Kidney tubule cell (primary cell): ENCODE data around the gene TPM2.

ENCODE experiments used
- DNase-seq: peaks from one replicate; pipeline ENCODE4 v3.0.0-alpha.2; 2018; ENCODE audit warnings: low spot score

Gene TPM2

GRCh38 chr9:35718721-35719511, 29.2 kb upstream of the TPM2 start:
- no peak for DNase-seq

- no peak for DNase-seq
Measured at GRCh38 chr9:35717132-35717870, 27.6 kb upstream of the TPM2 start.

DNA sequence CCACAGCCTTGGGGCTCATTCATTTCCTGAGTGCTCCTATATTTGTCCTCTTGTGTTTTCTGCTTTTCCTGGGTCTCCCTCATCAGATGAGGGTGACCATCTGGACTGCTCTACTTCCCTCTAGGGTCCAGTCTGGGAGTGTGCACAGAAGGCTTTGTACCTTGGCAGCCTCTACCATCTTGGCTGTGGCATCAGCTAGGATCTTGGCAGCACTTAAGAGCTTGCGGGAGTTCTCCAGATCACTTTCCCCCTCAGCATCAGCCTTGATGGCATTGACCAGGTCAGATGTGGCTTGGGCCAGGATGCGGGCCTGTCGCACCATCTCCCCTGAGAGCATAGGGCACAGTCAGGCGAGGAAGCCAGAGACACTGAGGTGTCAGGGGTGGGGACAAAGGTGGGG, 26.5 kb upstream of the TPM2 start:
- DNase-seq: no peak

DNA sequence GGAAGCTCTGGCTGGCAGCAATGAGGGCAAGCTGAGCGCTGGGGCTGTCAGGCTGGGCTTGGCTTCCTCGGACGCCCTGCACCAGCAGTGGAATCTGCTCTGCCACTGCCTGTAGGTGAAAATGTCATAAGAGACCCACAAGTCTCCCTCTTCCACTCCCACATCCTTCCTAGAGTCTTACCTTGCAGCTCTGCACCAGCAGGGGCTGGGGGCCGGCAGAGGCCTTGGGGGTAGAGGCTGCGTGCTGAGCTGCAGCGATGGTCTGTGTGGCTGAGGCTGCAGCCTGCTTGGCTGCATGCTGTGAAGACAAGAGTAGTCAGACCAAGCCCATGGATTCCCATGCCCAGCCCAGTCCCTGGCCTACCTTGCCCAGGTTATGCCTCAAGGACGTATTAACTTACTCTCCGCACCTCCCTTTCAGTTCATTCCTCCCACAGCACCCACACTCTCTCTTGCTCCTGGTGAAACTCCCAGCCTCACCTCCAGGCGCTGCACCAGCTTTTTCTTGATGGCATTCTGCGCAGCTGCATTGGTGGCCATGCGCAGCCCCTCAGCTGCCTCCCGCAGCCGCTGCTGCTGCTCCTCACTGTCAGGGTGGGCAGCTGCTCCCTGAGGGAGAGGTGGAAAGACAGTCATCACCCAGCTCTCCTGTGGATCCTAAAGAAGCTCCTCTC, 25.0 kb upstream of the TPM2 start:
- DNase-seq: no peak

DNA sequence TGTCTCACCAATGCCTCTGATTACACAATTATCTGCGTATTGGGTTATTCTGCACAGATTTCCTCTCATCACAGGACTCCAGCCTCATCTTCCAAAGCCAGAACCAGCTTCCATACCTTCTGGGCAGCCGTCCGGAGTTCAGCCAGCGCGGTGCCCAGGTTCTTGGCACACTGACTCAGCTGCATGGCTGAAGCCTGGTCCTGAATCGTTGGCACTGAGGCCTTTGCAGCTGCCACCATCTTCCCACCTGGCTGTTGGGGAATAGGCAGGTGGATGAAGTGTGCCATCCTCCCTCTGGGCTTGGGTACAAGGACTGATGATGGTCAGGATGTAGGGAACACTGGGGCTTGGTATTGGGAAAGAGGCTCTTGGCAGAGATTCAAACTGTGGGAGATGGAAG, 24.4 kb upstream of the TPM2 start:
- DNase-seq: no peak

- no peak for DNase-seq
Measured at GRCh38 chr9:35713578-35713977, 23.9 kb upstream of the TPM2 start.

GRCh38 chr9:35712762-35713400, 23.2 kb upstream of the TPM2 start:
- DNase-seq: no peak

DNA sequence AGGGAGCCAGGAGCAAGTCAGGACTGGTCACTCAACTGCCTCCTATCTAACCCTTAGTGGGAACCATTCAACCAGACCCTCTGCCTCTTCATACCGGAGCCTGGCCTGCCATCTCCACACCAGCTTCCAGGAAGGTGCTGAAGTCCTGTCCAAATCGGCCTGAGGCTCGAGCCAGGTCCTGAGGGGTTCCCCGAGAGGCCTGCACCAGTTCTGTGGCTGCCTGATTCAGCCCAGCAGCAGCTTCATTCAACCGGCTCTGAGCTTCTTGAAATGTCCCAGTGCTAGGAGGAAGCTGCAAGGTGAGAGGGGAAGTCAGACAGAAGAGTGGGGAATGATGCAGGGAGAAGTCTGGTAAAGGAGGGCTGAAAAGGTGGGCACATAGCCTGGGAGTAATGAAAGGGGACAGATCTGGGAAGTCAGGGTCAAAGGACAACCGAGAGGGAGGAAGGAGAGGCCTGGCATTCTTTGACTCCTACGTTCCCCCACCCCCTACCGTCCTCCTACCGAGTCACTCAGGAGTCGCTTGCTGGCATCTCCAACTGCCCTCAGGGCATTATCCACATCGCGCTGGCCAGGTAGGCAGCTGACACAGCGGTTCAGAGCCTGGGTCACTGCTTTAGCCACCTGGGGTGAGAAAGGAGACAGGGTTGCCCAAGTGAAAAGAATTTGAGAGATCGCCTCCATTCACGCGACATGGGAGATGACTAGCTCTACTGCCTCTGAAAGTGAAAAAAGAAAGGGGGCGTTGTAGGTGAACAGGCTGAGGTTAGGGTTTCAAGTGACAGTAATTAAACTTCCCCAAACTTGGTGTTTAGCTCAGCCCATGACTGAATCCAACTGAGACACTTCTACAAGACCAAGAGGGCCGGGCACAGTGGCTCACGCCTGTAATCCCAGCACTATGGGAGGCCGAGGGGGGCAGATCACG, 22.0 kb upstream of the TPM2 start:
- peak; percentile 53 for DNase-seq

- no peak for DNase-seq
Measured at GRCh38 chr9:35710818-35711500, 21.2 kb upstream of the TPM2 start.

DNA sequence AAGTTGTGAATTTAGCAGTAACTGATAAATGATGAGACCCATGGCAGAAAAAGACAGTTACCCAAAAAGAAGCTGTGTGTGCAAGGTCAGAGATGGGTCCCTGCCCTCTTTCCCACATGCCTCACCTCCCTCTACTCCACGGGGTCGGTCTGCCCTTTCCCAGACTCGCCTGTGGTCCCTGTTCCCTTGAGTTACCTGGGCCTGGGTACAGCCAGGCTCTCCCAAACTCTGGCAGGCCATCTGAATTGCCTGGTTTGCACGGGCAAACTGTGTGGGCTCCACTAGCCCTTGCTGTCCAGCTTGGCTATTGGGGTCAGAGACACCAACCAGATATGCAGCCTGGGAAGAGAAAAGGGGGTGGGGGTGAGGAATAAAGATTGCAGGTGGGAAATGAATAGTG, 18.4 kb upstream of the TPM2 start:
- no peak for DNase-seq

DNA sequence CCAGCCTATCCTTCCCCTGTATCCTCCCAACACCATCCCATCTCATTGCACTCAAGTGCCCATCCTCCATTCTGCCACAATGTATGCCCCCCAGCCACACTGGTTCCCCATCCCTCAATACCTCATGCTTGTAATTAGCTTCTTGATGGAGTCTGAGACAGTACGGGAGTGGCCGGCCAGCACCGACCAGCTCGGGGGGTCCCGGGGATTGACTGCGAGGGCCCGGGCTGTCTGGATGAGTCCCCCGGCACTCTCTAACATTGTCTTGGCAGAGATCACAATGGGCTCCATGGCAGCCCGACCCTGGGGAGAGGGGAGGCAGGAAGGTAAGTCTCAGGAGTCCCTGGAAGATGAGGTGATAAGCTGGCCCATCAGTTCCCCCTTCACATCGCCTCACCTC, 17.2 kb upstream of the TPM2 start:
- no peak for DNase-seq

DNA sequence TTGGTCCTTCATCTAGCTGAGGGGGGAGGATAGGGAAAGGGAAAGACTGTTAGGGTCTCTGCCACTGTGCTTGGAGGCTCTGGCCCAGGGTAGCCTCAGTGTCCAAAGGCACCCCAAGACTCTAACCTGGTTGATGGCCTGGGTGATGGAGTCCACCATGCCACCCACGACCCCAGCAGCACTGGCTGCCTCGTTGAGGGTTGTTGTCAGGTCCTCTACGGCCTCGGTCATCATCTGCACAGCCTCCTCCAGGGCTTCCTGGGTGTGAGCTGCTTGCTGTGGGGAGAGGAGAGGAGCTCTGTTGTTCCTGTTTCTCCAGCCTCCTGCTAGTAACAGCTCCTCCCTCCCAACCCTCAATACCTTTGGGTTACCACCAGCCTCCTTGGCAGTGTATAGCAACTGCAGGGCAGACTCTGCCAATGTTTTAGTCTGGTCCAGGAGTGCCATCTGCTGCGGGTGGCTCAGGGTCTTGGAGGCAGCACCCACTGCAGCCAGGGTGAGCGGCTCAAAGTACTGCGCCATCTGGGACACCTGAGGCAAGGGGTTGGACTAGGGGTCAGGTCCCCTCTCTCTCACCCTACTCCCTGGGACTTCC, 16.2 kb upstream of the TPM2 start:
- DNase-seq: no peak

DNA sequence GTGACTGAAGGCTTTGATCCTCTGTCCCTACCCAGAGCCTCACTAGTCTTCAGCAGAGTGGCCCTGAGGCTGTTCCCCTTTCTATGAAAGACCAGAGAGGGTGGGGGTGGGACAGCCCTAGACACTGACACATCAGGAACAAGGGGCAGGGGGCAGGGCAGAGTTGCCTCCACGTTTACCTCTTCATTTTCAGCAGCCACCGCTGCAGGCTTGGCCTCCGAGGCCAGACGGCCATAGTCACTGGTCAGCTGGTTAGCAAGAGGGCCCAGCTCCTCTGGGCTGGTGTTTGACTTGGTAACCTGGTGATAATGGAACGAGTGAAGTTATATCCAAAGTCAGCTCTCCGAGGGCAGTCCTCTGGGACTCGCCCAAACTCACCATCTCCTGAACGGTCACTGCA, 15.6 kb upstream of the TPM2 start:
- DNase-seq: no peak

DNA sequence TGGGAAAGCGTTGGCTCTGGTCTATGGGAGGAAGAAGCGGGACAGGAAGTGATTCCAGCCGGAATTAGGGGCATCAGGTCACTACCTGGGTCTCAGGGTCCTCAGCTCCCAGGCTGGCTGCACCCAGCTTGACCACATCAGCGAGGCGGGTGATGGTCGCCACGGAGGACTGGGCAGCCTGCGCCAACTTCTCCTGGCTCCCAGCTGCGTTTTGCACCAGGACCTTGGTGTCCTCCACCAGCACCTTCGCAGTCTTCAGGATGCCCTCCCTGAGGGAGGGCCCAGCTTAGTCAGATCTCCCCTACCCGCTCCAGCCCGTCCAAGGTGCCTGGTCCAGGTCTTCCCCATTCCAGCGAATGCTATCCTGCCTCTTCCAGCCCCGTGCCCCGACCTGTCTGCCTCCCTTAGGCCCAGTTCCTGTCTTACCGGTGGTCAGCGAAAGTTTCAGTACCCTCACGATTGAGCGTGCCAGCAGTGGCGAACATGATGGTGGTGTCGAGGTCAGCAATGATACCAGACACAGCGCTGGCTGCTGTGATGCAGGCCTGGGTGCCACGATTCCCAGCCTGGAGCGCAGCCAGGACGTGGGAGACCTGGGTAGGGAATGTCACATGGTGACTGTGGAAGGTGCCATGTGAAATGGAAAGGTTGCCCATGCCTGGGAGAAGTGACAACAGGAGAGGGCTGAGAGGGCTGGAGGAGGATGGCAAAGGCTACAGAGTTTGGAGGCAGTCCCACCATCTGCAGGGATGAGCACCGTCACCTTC, 14.4 kb upstream of the TPM2 start:
- no peak for DNase-seq

- DNase-seq: no peak
Measured at GRCh38 chr9:35702696-35703095, 13.0 kb upstream of the TPM2 start.

GRCh38 chr9:35700942-35701341, 11.2 kb upstream of the TPM2 start:
- no peak for DNase-seq

GRCh38 chr9:35700031-35700430, 10.3 kb upstream of the TPM2 start:
- no peak for DNase-seq

DNA sequence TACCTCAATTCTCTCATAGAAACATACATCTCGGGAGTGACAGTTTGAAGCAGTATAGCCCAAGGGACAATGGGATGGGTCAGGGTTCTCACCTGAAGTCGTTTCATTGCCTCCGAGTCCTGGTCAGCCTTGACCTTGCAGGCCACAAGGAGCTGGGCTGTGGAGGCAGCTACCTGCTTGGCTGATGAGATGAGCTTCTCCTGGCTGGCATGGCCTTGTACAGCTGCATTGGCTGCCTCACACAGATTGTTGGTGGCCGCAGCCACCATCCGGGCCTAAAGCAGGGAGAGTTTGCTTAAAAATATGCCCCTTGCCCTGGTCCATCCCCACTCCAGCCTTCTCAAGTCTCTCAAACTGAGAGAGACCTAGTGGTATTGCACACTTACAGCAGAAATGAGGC, 8.5 kb upstream of the TPM2 start:
- no peak for DNase-seq

DNA sequence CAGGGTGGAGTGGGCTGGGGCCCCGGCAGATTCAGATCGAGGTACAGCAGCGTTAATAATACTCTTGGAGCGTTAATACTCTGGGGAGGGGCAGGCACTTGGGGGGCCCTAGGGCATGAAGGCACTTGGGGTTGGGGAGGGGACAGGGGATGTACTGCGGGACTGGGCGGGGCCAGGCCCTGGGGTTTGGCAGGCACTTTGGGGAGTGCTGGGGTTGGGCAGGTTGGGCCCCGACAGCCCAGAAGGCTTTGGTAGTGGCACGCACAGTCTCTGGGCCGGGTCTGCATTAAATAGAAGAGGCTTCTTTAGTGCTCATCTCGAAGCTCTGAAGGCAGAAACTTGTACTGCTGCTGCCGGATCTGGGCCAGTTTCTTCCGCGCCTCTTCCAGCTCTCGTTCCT, 7.8 kb upstream of the TPM2 start:
- no peak for DNase-seq
